Subcutaneous abdominal adipose tissue (tissue), 5 donors: ENCODE data around the gene CENPM.

ENCODE experiments used
- H3K27ac ChIP-seq: one replicate; pipeline ENCODE4 v1.7.0; 2013; ENCODE audit warnings: low read depth, mild to moderate bottlenecking, inconsistent platforms, low read length, moderate library complexity
- H3K27me3 ChIP-seq, 5 donors: one replicate each; pipeline ENCODE4 v1.7.0; 2013; ENCODE audit warnings: low read length in 5 of 5, inconsistent platforms in 1 of 5; ENCODE audit not compliant: control insufficient read depth in 5 of 5, insufficient read depth in 4 of 5
- H3K36me3 ChIP-seq, 5 donors: one replicate each; pipeline ENCODE4 v1.7.0; 2013; ENCODE audit warnings: low read length in 5 of 5; ENCODE audit not compliant: control insufficient read depth in 5 of 5, insufficient read depth in 5 of 5
- H3K4me1 ChIP-seq, 5 donors: one replicate each; pipeline ENCODE4 v1.7.0; 2013; ENCODE audit warnings: low read length in 5 of 5, mild to moderate bottlenecking in 3 of 5, moderate library complexity in 1 of 5; ENCODE audit not compliant: control insufficient read depth in 5 of 5, insufficient read depth in 5 of 5
- H3K4me3 ChIP-seq, 5 donors: one replicate each; pipeline ENCODE4 v1.7.0; 2013; ENCODE audit warnings: low read length in 5 of 5, low read depth in 1 of 5
- H3K9ac ChIP-seq, 5 donors: one replicate each; pipeline ENCODE4 v1.7.0; 2013; ENCODE audit warnings: low read length in 5 of 5, mild to moderate bottlenecking in 4 of 5, moderate library complexity in 3 of 5
- H3K9me3 ChIP-seq, 5 donors: one replicate each; pipeline ENCODE4 v1.7.0; 2013; ENCODE audit warnings: low read length in 5 of 5; ENCODE audit not compliant: control insufficient read depth in 5 of 5
- donor health status: healthy.
- donor health status: healthy.
- donor health status: healthy.
- donor health status: healthy.
- donor health status: healthy.

Gene CENPM

GRCh38 chr22:41978732-41979131, 31.8 kb upstream of the CENPM start:
- Histone ChIP-seq H3K36me3 (no peaks in the 10 kb centered on the region), H3K27ac (no peak overlapping the region), H3K9ac (no peak overlapping the region), H3K4me1 (peaks cover 0 to 19% (median 16%) of the 10 kb centered on the region in 5 donors), H3K27me3 (peaks cover 18 to 35% (median 25%) of the 10 kb centered on the region in 5 donors), H3K4me3 (no peak overlapping the region), H3K9me3 (no peaks in the 10 kb centered on the region)

- H3K4me3 ChIP-seq, result peak overlapping the region in 4 of 5 donors; percentile 27 to 61 (median 42)
- no peak overlapping the region for H3K27ac ChIP-seq
- peak overlapping the region in 1 of 5 donors; percentile 14 for H3K9ac ChIP-seq
- no peaks in the 10 kb centered on the region for H3K36me3 ChIP-seq
- peaks cover 28 to 44% (median 35%) of the 10 kb centered on the region in 5 donors for H3K27me3 ChIP-seq
- H3K4me1 ChIP-seq, result peaks cover 0 to 12% (median 10%) of the 10 kb centered on the region in 5 donors
- no peaks in the 10 kb centered on the region for H3K9me3 ChIP-seq
Measured at GRCh38 chr22:41976961-41977566, 30.1 kb upstream of the CENPM start.

- Histone ChIP-seq H3K27me3 (peaks cover 28 to 51% (median 42%) of the 10 kb centered on the region in 5 donors), H3K4me3 (peak overlapping the region in 3 of 5 donors; percentile 38 to 59 (median 57)), H3K27ac (no peak overlapping the region), H3K4me1 (peaks cover 0 to 12% (median 10%) of the 10 kb centered on the region in 5 donors), H3K9me3 (no peaks in the 10 kb centered on the region), H3K9ac (no peak overlapping the region), H3K36me3 (no peaks in the 10 kb centered on the region)
Measured at GRCh38 chr22:41976070-41976901, 29.3 kb upstream of the CENPM start.

GRCh38 chr22:41975299-41976069, 28.5 kb upstream of the CENPM start:
- Histone ChIP-seq H3K9ac (no peak overlapping the region), H3K9me3 (no peaks in the 10 kb centered on the region), H3K4me1 (peaks cover 0 to 12% (median 10%) of the 10 kb centered on the region in 5 donors), H3K4me3 (no peak overlapping the region), H3K36me3 (no peaks in the 10 kb centered on the region), H3K27ac (no peak overlapping the region), H3K27me3 (peaks cover 28 to 59% (median 50%) of the 10 kb centered on the region in 5 donors)

- no peaks in the 10 kb centered on the region for H3K9me3 ChIP-seq
- peaks cover 0 to 12% (median 10%) of the 10 kb centered on the region in 5 donors for H3K4me1 ChIP-seq
- H3K27me3 ChIP-seq, result peaks cover 28 to 66% (median 54%) of the 10 kb centered on the region in 5 donors
- H3K36me3 ChIP-seq, result no peaks in the 10 kb centered on the region
- no peak overlapping the region for H3K9ac ChIP-seq
- no peak overlapping the region for H3K27ac ChIP-seq
- no peak overlapping the region for H3K4me3 ChIP-seq
Measured at GRCh38 chr22:41974691-41975290, 27.8 kb upstream of the CENPM start.

- Histone ChIP-seq H3K9me3 (no peaks in the 10 kb centered on the region), H3K27ac (no peak overlapping the region), H3K4me3 (no peak overlapping the region), H3K4me1 (peaks cover 0 to 5% (median 5%) of the 10 kb centered on the region in 5 donors), H3K27me3 (peaks cover 23 to 47% (median 41%) of the 10 kb centered on the region in 5 donors), H3K36me3 (no peaks in the 10 kb centered on the region), H3K9ac (no peak overlapping the region)
Measured at GRCh38 chr22:41971431-41971830, 24.5 kb upstream of the CENPM start.

GRCh38 chr22:41970601-41971000, 23.6 kb upstream of the CENPM start:
- Histone ChIP-seq H3K27me3 (peaks cover 18 to 41% (median 34%) of the 10 kb centered on the region in 5 donors), H3K9me3 (no peaks in the 10 kb centered on the region), H3K4me3 (no peak overlapping the region), H3K36me3 (no peaks in the 10 kb centered on the region), H3K27ac (no peak overlapping the region), H3K9ac (no peak overlapping the region), H3K4me1 (no peaks in the 10 kb centered on the region)

GRCh38 chr22:41969110-41969646, 22.2 kb upstream of the CENPM start, which contains the start of gene SEPTIN3:
Gene SEPTIN3, plus strand, starts transcription at chr22:41969443. Its CDS starts 2,050 bp downstream, at chr22:41971493.
- no peak within 1 kb of the TSS for H3K9ac ChIP-seq

GRCh38 chr22:41968601-41969000, 21.6 kb upstream of the CENPM start:
- Histone ChIP-seq H3K4me1 (peaks cover 0 to 8% (median 7%) of the 10 kb centered on the region in 5 donors), H3K4me3 (no peak overlapping the region), H3K9me3 (no peaks in the 10 kb centered on the region), H3K27ac (no peak overlapping the region), H3K36me3 (no peaks in the 10 kb centered on the region), H3K27me3 (peaks cover 11 to 33% (median 29%) of the 10 kb centered on the region in 5 donors), H3K9ac (no peak overlapping the region)

More at GRCh38 chr22:41969110-41969646, 22.2 kb upstream of the CENPM start, which contains the start of gene SEPTIN3:
- Histone ChIP-seq H3K4me1 (peaks cover 0 to 3% (median 1%) of the 10 kb centered on the region in 5 donors), H3K27ac (no peak within 1 kb of the TSS), H3K36me3 (no peaks in the 10 kb centered on the region), H3K4me3 (no peak within 1 kb of the TSS), H3K9me3 (no peaks in the 10 kb centered on the region), H3K27me3 (peaks cover 11 to 36% (median 29%) of the 10 kb centered on the region in 5 donors)
